Right lobe of liver (tissue), 6 donors: ENCODE data around the gene ATP2B3. TPM values are rescaled to one million over a fixed set of nuclear protein-coding genes. Genes with fewer than 3 reads are reported as not detected.
A peak's percentile ranks its signal among the peaks of the same experiment; 100 is the strongest.

Experiments used
- ATAC-seq, 4 donors: fragments of 200-7000 bp; cut with Tn5 transposase; one replicate each; pipeline ENCODE4 v1.9.1; 2020; ENCODE audit warnings: mild to moderate bottlenecking in 4 of 4, moderate library complexity in 4 of 4
- DNase-seq, 3 donors: peaks; one replicate each; pipeline ENCODE4 v3.0.0-alpha.2; 2020
- H3K27ac ChIP-seq, 3 donors: fragments of 200-600 bp; one replicate each; pipeline ENCODE4 v1.8.0; 2022
- H3K27me3 ChIP-seq, 2 donors: fragments of 200-600 bp; one replicate each; pipeline ENCODE4 v1.8.0; 2022
- H3K36me3 ChIP-seq, 4 donors: fragments of 200-600 bp; sonication (generic) in 1 of 4; one replicate each; pipeline versions ENCODE4 v1.5.1 to v1.8.0; 2017 to 2022; ENCODE audit warnings: control low read depth in 1 of 4
- H3K4me1 ChIP-seq, 4 donors: fragments of 200-600 bp; sonication (generic) in 1 of 4; one replicate each; pipeline versions ENCODE4 v1.5.1 to v1.8.0; 2017 to 2022; ENCODE audit warnings: control low read depth in 1 of 4
- H3K4me3 ChIP-seq, 3 donors: fragments of 200-600 bp; one replicate each; pipeline ENCODE4 v1.8.0; 2022
- H3K9me3 ChIP-seq, 4 donors: fragments of 200-600 bp; sonication (generic) in 1 of 4; one replicate each; pipeline versions ENCODE4 v1.5.1 to v1.8.0; 2017 to 2022; ENCODE audit warnings: control low read depth in 1 of 4
- CTCF ChIP-seq, 4 donors: fragments of 200-600 bp in 3 of 4; fragments of 450-650 bp in 1 of 4; IDR thresholded peaks; one replicate each; pipeline versions ENCODE4 v1.5.1 to v1.8.0; 2016 to 2022; ENCODE audit warnings: antibody characterized with exemption in 4 of 4, mild to moderate bottlenecking in 2 of 4
- POLR2A ChIP-seq: fragments of 450-650 bp; IDR thresholded peaks from one replicate; pipeline ENCODE4 v1.6.1; 2017; ENCODE audit warnings: antibody characterized with exemption, mild to moderate bottlenecking
- WGBS: methylation state at CpG from one replicate; pipeline ENCODE4 v1.1.6; 2018; ENCODE audit warnings: low coverage, low lambda C conversion rate; ENCODE audit not compliant: insufficient coverage; ENCODE audit errors: missing lambda C conversion rate; 5-methylcytosine and 5-hydroxymethylcytosine counted together
- intact Hi-C, 2 donors: fragments of 100-400 bp; cut with DNase I; formaldehyde crosslinking; loops; one replicate each; pipeline versions ENCODE4 v1.11.2 to v1.14.1; 2022
- total RNA-seq, 6 experiments: library from RNA; depleted of rRNA in 2 of 6; stranded (reverse); fragments of >200 nt in 2 of 6; fragmentation: NEBNext Ultra II Directional in 3 of 6; extraction: Animal tissue kit (Norgen Biotek cat#: 25700) in 3 of 6; gene quantifications; one replicate each; pipeline versions ENCODE4 v1.1.0 to v1.2.4, GENCODE V29; 2016 to 2023
- donor health status: DM: no; HTN: yes; CAD: no.
- donor health status: DM: no; HTN: no; CAD: no.
- donor health status: DM: no; HTN: no; CAD: no.
- donor health status: DM: no; HTN: yes; CAD: no.
- donor health status: DM: no; HTN: yes; CAD: no.

ATP2B3 gene
- total RNA-seq, 6 experiments from 2014 or later, result 0.07 TPM; not detected in 5

GRCh38 chrX:153507484-153508178, 9.8 kb upstream of the ATP2B3 start:
- 36% methylated on average over 5 of the region's 19 CpGs for WGBS
- Histone ChIP-seq H3K4me3 (no peak overlapping the region), H3K27ac (no peak overlapping the region), H3K9me3 (no peaks in the 10 kb centered on the region), H3K4me1 (no peaks in the 10 kb centered on the region), H3K36me3 (no peaks in the 10 kb centered on the region), H3K27me3 (no peaks in the 10 kb centered on the region)
- DNase-seq, result peak; percentile 75 to 86 (median 83)
- TF ChIP-seq POLR2A (no peak), CTCF (IDR thresholded peaks at IDR 0.05) (peak; percentile 89 to 95 (median 92))
- ATAC-seq, result peak; percentile 82 to 94 (median 94)
- intact Hi-C loops, result loop anchor here in 1 of 2 donors (5.0 kb wide), 1 partner anchor 45 kb away; no protein-coding TSS in a partner anchor

GRCh38 chrX:153509592-153509991, 7.8 kb upstream of the ATP2B3 start:
- Histone ChIP-seq H3K27me3 (no peaks in the 10 kb centered on the region), H3K9me3 (no peaks in the 10 kb centered on the region), H3K36me3 (no peaks in the 10 kb centered on the region), H3K4me3 (no peak overlapping the region), H3K4me1 (no peaks in the 10 kb centered on the region), H3K27ac (no peak overlapping the region)
- no peak for ATAC-seq
- no CpG with 5 or more reads among the region's 14 CpGs for WGBS
- no peak for TF ChIP-seq POLR2A
- TF ChIP-seq CTCF (IDR thresholded peaks at IDR 0.05), result no peak
- intact Hi-C loops, result loop anchor here in 1 of 2 donors (5.0 kb wide), 1 partner anchor 47 kb away; no protein-coding TSS in a partner anchor
- no peak for DNase-seq

- ATAC-seq (no peak), DNase-seq (no peak)
- 66% methylated on average over 4 of the region's 11 CpGs for WGBS
- intact Hi-C loops, result no loop called here
- Histone ChIP-seq H3K4me3 (no peak overlapping the region), H3K36me3 (no peaks in the 10 kb centered on the region), H3K27ac (no peak overlapping the region), H3K27me3 (no peaks in the 10 kb centered on the region), H3K4me1 (no peaks in the 10 kb centered on the region), H3K9me3 (no peaks in the 10 kb centered on the region)
- TF ChIP-seq CTCF (IDR thresholded peaks at IDR 0.05) (no peak), POLR2A (no peak)
Measured at GRCh38 chrX:153510383-153510782, 7.1 kb upstream of the ATP2B3 start.

- DNase-seq, result no peak
- Histone ChIP-seq H3K36me3 (no peaks in the 10 kb centered on the region), H3K27ac (no peak overlapping the region), H3K27me3 (no peaks in the 10 kb centered on the region), H3K4me1 (no peaks in the 10 kb centered on the region), H3K4me3 (no peak overlapping the region), H3K9me3 (no peaks in the 10 kb centered on the region)
- 80% methylated on average over 1 of the region's 17 CpGs for WGBS
- TF ChIP-seq POLR2A, result no peak
- TF ChIP-seq CTCF (IDR thresholded peaks at IDR 0.05), result no peak
- intact Hi-C loops, result no loop called here
- ATAC-seq, result no peak
Measured at GRCh38 chrX:153511784-153512500, 5.5 kb upstream of the ATP2B3 start.
